NCI-H526 treated with DMSO at 0.1 percent for 48 hours (cell line): Measurements from ENCODE around the gene ELP4.

Source experiments
- DNase-seq: peaks from one replicate; lab custom pipeline; 2025; lab: John Stamatoyannopoulos, UW

The ELP4 gene

DNA sequence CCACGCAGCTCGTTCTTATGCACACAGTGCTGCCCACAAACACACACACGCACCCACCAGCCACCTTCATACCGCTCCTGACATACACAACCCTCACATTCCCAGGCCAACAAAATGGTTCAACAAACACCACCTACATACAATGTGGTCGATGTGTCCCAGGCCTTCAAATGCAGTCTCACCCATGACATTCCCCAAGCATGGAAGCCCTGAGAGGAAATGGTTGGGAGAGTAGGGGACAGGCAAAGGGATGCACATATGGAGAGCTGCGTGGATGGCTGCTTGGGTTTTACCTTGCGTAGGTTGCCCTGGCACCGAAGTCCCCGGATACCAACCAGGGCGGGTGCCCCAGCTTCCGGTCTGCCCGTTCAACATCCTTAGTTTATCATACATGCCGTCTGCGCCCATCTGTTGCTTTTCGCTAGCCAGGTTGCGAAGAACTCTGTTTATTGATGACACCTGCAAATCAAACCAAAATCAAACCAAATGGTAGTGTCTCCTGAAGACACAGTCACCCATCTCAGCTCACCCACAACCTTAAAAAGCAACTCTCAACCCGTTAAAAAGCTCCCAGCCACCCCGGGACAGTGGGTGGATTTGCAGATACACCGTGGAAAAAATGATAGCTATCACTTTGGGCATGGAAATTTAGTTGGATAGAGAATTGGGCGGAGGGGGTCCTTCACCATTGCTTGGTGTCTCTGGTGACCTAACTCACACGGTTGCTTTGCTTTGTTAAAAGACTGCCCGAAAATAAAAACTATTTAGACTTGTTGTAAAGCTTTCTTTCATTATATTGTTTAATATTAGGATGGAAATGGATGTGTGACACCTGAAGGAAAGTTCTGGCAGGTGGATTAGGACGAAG, 291.1 kb downstream of the ELP4 start:
- DNase-seq, result no peak

DNA sequence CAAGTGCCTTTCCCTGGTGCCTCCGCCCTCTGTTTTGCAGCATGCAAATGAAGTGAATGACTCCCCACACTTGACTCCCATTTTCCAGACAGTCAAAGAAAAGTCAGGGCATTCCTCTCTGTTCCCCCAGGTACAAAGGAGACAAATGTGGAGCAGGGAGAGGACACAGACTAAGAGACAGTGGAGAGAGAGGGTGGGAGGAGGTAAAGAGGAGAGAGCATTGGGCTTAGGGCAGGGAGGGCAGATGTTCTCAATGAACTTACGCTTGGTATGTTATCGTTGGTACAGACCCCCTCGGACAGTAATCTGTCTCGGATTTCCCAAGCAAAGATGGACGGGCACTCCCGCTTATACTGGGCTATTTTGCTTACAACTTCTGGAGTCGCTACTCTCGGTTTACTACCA, 291.7 kb downstream of the ELP4 start:
- no peak for DNase-seq

DNA sequence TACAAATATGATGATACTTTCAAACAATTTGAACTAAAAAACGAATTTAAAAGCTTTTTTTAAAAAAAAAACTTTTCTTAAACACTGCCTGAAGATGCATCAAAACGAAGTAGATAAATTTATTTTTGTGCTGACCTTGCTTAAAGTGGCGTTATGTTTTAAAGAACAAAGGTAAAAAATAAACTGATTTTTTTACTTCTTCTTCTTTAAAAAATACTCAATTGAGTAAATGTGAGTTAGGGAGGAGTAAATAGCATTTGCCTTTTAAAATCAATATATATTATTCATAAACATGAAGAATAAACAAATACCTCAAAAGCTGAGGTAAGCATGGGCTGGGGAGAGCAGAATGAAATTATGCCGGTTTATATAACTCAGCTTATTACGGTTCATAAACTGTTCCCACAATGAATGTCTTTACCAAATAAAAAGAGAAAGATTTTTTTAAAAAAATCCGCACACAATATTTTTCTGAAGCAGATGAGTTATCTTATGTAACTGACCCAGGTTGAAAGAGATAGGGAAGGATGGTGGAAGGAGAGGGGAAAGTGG, 292.5 kb downstream of the ELP4 start:
- DNase-seq, result no peak

DNA sequence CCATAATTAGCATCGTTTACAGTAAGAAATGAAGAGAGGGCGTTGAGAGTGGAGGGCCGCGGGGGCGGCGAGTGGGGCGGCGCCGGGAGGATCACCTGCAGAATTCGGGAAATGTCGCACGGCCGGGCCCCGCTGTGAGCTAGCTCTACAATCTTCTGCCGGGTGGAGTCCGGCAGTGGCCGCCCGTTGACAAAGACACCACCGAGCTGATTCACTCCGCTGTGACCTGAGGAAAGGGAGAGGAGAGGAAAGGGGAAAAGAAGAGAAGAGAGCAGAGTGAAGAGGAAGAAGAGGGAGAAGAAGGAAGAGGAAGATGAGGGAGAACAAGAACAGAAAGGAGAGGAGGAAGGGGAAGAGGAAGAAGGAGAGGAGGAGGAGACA, 293.0 kb downstream of the ELP4 start:
- no peak for DNase-seq

DNA sequence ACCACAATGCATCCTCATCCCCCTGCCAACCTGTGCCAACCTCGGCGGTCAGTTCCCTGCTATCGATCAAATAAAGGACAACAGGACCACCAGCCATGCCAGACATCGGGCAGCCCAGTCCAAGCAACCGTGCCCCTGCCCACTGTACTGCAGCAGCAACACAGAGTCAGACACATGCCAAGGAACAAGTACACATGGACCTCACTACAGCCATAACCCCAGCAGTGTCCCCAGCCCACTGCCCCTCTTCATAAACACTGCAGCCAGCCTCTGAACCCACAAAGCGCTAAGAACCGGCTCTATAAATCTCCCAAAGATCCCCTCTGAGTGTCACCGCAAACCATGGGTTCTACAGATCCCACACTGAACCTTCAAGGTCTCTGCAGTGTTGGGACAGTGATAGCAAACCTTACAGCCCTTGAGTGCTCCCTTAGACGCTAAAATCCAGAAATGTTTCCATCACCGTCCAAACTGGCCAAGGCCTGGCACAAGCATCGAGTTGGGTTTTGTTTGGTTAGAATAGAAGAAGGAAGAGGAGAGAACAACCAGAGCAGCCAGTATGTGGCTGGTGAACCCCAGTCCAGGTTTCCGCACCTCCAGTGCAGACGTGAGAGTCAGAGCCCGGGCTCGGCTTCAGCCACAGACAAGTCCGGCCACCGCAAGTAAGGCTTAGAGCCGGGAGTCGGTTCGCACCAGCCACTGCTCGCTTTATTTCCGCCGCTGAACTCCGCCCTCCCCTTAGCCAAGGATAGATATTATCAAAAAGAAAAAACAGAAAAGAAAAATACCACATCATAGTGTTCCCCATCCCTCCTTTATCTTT, 293.6 kb downstream of the ELP4 start:
- no peak for DNase-seq

DNA sequence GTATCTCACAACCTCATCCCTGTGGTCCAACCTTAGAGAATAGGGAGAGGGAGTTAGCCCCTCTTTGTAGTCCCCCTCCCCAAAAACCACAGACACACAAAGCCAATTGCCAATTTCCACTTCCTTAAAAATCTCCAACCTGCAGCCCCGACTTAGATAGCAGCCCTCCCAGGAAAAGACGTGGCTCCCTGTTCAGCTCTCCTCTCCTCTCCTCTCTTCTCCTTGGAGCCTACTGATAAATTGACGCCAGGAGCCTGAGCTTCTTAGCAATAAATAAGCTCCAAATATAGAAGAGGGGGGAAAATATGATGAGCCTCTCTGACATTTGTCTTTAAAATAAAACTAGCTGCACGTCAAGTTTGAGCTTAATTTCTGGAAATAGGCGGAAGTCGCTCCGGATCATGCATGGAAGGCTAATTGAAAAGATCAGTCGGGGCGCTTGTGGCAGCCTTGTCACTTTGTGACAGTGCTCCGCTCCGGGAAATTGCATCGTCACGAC, 294.3 kb downstream of the ELP4 start:
- no peak for DNase-seq

DNA sequence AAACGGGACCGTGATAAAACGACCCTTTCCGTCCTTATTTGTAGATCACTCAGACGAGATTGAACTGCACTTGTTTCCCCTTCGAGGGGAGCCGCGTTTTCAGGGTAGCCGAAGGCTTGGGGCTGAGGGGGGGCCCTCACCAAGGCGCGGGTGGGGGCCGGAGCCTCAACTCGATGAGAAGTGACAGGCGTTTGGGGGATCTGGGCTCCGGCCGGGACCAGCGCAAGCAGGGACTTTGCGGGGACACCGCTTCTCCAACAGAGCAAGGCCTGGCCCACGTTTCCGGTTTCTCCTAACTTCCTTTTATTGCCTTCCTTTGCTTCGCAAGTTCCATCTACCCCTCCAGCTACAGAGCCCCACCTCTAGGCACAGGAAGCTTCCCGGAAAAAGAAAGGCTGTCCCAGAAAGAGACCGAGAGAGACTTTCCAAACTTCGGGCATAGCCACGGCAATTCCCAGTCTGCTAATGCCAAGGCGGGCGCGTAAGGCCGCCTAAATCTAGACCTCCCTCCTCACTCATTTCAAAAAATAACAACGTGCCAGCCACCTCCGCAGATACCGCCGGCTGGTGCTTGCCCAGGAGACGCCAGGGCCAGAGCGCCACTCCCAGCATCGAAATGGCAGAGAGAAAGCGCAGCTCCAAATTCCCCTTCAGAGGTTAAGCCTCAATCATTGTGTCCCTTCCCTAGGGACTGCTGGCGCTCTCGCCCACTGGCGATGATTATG, 294.9 kb downstream of the ELP4 start:
- no peak for DNase-seq

DNA sequence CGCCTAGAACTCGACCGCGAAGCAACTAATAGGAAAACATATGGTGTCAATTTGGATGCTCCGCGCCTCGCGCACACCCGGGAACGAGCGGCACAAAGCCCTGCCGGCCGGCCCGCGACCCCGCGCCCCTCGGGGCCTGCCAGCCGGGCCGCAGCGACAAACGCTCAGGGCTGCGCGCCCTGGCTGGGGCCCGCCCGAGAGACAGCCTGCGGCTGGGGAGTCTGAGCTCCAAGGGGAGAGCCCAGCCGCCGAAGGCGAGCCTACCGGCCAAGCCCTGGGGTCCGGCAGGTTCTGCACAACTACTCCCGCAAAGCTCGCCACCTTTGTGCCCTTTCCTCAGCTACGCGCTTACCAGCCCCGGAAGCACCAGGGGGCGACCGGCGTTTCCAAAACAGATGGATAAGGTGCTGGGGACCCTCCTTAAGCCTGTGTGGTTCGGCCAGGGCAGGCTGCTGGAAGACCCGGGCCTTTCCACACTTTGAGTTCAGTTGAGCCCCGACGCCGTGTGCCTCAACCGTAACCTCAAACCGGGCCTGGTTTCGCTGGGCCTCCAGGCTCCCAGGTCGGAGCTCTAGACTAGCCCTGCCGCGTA, 295.6 kb downstream of the ELP4 start:
- no peak for DNase-seq

DNA sequence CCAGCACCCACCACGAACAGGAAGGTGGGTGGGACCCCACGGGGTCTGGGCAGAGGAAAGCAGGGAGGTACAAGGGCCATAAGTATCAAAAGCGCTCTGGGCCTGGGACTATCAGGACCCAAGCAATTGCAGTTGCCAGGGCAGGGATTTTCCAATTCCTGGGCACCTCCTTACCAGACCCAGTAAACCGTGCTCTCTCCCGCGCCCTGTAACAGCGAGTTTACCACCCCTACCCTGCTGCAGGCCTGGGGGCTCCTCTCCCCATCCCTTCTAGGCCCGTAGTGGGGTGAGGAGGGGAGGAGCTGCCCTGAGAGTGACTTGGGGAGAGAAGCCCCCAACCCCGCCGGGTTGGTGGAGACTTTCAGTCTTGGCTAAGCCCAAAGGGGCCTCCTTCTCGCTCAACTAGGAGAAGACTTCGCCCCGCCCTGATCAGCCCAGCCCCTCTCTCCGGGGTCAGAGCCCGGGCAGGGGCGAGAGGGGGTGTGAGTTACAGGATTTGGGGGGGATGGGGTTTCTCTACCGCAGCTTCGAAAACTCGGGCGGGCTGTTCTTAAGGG, 296.1 kb downstream of the ELP4 start:
- DNase-seq, result no peak

DNA sequence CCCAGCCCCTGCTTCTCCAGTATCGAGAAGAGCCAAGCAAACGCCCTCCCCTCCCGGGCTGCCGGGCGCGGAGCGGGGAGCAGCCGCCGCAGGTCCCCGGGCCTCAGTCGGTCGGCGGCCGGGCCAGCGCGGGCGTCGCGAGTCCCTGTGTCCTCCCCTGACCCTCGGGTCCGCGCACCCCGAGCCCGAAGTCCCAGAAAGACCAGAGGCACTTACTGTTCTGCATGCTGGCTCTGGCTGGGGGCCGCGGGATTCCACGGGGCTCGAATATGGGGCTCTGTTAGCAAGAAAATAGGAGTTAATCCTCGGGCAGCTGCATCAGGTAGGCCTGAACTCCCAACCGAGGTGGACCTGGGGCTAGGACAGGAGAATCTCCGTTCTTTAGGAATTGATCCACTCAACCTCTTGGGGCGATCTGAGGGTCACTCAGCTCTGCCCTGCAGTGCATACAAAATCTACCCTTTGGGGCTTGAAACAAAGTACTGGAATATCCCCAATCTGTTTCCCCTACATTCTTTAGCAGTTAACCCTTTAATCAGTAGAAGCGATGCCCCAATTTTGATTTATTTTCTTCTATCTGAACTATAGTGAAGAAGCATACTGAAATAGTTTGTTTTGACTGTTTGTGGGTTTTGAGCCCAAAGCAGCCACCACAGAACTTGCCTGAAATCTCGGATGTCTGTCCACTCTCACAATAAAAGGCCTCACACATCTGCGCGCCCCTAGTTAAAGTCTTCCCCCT, 296.8 kb downstream of the ELP4 start:
- DNase-seq, result no peak

DNA sequence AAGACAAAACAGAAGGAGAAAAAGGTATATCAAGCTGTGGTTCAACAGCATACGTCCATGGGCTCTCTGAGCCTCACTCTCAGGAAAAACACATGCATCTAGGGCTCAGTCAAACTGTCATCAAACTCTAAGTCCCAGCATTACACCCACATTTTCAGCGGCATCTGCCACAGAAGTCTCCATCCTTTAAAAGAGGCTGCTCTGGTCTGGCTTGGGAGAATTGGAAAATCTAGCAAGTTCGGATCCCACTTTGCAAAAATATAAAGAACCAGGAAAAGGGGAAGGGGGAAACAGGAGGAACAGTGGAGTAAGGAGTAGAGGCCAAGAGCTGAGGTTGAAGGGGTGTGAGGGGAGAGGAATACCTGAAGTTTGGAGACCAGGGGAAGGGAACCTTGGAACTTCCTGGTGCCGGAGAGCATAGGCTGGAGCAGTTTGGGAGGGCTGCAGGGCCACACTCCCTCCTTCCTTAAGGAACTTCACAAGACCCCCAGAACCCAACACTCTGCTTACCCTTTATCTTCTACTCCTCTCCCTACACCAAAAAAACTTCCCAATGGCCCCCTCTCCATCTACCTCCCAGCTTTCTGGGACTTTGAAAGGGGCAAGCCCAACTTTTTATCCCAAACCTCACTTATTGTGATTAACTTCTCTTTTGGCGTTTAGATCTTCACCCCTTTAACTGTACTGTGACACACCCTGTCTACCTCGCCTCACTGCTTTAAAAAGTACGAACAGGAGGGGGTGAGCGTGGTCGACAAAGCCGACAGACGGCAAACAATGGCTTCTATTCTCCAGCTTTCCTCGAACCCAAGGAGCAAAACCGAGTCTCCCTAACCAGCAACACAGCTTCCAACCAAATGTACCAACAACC, 297.6 kb downstream of the ELP4 start:
- no peak for DNase-seq

DNA sequence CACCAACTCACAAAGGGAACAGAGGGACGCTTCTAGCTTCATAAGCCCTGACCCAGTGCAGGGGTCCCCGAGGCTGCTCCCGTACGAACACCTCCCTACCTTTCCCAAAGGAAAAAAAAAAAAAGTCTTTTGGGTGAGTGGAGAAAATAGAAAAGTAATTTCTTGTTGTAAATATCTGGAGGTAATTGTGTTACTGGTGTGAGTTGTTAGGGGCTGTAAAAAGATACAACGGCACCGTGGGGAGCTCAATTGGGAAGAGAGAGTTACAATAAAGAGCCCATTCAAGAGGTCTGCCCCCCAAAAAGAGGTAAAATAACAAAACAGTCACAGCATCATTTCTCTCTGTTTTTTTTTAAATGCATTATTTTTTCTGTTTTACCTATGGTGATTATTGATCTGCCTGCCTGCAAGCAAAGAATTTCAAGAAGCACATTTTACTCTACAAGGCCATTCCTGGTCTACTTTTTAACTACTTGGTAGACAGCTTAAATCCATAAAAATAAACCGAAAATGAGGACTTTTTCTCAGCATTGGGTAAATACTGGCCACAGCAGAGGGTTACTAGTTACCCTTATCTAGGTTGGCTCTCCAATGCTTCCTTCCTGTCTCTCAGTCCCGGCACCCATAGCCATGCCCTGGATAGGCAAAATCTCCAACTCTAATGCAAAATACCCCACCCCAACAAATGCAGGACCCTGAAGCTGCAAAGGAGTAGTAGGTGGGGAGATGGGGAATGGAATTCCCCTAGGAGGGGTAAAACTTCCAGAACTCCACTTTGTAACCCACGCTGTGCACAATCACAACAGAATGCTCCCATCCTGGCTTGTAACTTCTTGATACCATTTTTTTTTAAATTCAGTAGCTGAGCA, 298.5 kb downstream of the ELP4 start:
- no peak for DNase-seq

DNA sequence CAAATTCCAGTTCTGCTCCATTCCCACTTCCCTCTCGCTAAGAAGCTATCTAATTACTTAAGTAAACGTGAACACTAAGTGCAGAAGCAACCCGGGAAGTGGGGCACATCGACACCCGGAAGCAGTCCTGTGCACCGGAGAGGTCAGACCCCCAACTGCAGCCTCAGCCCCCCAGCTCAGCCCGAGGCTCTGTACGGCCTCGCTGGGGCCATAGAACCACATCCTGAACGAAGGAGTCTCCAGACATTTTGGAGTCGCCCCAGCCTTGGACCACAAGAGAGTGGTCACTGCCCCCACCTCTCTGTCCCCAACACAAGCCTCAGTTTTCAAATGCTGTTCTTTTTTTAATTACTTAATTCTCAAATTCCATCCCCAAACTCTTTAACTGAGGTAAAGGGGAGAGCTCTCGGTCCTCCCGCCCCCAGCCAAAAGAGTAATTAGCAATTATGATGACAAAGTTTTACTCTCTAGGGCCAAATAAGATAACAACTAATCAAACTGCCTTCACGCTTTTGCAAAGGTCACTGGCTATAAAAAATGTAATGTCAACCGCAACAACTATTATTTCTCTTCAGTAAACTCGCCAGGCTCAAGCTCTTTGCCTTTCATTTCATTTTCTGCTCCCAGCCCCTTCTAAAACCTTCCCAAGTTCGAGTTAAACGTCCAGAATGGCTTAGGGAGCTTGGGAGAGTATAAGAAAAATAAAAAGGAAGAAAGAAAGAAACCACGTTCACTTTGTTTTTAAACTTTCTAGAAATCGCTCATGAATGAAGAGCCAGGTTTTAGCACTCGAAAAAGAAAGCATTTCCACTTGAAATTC, 299.4 kb downstream of the ELP4 start:
- no peak for DNase-seq

DNA sequence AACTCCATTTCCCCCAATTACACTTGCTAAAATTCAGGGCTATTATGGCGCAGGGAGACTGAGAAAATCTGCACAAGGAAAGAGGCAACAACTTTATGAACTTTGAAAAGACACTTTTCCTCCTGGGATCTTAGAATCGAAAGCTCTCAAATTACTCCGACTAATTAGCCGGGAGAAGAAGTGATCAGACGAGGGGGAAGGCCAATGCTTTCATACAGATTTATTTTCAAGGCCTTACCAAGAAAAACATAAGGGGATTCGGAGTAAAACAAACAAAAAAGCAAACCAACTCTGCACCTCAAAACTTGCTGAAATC, 299.9 kb downstream of the ELP4 start:
- DNase-seq, result no peak

DNA sequence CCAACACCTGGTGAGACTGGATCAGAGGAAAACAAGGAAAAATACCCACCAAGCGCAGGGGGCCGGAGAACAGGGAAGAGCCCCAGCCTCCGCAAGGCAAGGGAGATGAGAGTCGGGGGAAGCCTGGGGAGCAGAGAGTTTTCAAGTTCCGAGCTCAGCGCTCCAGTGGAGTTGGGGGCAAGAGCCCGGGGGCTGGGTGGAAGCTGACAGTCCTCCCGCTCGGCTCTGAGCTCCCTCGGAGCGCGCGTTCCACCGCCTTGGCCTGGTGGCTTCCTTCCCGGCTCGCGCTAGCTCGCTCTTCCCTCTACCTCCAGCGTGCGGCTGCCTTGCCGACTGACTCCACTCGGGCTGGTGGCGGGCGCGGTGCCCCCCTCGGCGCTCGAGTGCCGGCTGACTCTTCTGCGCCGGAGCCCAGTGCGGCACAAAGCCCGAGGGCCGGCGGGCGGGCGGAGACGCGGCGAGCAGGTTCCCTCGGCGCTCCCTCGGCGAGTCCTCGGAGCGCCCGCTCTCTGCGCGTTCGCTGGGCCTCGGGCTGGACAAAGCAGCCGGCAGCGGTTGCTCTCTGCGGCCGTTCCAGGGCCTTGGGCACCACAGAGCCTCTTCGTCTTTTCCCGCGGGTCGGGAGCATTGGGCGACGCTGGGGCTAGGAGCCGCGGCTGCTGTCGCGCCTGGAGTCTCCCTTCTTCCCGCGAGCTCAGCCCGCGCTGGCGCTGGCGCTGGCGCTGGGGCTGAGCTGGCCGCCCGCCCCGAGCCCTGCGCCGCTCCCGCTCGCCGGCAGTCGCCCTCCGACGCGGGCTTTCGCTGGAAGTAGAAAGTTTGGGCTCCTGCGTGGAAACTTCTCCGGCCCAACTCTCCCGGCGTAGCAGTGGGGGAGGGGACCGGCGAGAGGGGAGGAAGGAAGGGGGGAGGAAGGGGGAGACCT, 300.6 kb downstream of the ELP4 start:
- DNase-seq, result peak; percentile 77

DNA sequence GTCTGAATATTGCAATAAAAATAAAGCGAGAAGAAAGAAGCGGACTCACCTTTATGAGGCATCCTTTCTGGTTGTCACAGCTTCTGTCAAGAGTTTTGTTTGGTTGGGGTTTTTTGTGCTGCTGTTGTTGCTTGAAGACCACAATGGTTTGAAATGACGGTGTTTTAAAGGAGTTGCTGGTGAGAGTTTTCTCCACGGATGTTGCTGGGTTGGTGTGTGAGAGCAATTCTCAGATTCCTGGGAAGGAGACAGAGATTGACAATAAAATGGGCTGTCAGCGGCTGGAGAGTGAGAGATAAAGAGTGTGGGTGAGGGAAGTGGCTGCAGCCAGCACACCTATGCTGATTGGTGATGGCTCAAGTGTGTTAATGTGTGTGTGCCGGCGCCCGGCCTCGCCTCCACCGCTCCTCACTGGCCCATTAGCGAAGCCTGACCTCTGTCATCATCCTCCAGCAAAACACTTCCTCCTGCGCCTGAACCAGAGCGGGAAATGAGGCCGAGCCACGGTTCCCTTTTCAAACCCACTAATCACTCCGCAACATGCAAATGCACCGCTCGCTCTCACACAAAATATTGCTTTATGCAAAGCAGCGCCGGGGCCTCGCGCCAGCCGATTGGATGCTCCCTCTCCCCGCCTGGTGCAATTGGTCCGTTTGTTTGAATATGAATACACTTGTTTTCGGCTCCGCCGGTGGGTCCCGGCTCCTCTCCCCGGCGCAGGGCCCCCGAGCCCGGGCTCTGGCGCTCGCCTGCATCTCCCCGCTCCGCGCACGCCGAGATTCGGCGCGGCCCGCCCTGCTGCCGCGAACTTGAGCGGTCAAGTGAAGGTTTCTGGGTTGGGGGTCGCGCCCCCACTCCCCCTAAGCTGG, 301.4 kb downstream of the ELP4 start, which contains the start of gene PAX6:
TSS of gene PAX6 (minus strand) at position 544 of the 869 bp plus-strand sequence. CDS start 4,911 bp downstream, outside the sequence.
- DNase-seq, result peak; percentile 99
